ENCODE measurements around the gene NOC2L.
A peak's percentile ranks its signal among the peaks of the same experiment; 100 is the strongest.

NOC2L gene

DNA sequence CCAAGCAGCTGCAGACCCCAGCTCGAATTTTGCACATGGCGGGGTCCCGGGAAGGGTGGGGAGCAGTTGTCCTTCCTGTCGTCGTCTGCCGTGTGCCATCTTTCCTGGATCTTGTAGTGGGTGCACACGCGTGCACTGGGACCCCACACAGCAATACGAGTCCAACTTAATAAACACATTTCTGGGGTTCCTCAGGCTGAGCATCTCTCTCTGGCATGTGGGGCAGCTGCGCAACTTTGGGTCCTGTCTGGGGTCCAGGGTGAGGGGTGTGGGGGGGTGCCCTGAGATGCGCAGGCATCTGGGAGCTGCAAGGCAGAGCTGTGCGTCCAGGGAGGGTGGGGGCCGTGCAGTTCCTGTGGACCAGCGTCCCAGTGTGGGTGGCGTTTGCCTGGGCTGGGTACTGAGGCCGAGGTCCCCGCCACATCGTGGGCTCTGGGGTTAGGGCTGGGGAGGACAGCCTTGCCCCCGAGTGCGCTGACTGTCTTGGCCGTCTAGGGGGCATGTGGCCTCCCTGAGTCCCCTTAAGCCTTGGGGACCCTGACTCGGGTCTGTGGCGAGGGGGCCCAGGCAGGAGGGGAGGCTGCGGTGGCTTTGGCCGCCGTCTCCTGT lies 6.6 kb upstream of the NOC2L start:
- H3K4me3 ChIP-seq (ENCODE audit: low read length): no peak overlapping the region
- no peak for DNase-seq (ENCODE audit: low read depth, low spot score)

DNA sequence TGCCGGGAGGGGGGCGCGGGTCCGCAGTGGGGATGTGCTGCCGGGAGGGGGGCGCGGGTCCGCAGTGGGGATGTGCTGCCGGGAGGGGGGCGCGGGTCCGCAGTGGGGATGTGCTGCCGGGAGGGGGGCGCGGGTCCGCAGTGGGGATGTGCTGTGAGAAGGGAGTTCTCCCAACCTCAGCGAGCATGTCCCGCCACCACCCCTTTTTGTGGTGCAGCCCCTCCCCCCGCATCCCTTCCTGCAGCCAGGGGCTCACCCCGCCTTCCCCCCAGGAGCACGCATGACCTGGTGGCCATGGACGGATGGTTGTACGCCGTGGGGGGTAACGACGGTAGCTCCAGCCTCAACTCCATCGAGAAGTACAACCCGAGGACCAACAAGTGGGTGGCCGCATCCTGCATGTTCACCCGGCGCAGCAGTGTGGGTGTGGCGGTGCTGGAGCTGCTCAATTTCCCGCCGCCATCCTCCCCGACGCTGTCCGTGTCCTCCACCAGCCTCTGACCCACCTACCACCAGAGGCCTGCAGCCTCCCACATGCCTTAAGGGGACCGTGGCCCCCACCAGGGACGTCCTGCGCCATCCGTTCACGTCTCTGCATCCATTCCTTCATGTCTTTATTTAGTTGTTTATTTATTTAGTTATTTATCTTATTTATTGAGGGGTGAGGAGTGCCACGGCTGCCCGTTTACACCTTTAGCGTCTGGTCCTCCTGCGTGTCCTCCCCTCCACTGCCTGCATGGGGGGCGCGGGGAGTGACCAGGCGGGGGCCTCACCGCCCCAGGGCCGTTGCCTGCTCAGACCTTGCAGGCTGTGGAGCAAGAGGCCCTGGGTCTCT lies 5.9 kb upstream of the NOC2L start:
- no peak for DNase-seq (ENCODE audit: low read depth, low spot score)
- no peak overlapping the region for H3K4me3 ChIP-seq (ENCODE audit: low read length)

DNA sequence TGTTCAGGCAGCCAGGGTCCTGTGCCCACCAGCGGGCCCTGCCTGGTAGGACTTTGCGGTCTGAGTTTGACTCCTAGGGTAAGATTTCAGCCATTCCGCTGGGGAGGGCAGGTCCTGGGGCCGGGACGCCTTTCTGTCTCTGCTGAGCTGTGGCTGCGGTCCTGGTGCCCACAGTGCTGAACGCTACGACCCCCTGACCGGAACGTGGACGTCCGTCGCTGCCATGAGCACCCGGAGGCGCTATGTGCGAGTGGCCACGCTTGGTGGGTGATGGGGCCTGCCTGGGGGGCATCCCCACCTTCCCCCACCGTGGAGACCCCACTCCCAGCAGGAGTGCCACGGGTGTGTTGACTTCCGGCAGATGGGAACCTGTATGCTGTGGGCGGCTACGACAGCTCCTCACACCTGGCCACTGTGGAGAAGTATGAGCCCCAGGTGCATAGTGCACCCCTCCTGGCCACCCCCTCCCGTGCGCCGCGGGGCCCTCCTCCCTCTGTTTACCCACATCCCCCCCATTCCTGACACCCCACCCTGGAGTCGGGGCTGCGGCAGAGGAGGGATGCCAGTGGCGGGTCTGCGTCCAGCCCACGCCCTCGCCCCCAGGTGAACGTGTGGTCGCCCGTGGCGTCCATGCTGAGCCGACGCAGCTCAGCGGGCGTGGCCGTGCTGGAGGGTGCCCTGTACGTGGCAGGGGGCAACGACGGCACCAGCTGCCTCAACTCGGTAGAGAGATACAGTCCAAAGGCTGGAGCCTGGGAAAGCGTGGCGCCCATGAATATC lies 4.9 kb upstream of the NOC2L start:
- no peak overlapping the region for H3K4me3 ChIP-seq (ENCODE audit: low read length)
- no peak for DNase-seq (ENCODE audit: low read depth, low spot score)

DNA sequence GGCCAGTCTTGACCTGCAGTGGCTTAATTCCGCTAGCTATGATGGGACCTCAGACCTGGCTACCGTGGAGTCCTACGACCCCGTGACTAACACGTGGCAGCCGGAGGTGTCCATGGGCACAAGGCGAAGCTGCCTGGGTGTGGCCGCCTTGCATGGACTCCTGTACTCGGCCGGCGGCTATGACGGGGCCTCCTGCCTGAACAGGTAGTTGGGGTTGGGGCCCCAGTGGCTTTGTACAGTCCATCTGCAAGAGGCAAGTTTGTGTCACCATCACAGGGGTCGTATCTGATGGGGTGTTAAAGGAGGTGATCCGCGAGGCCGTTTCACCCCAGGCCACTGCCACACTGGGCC lies 4.2 kb upstream of the NOC2L start:
- DNase-seq (ENCODE audit: low read depth, low spot score): no peak
- H3K4me3 ChIP-seq (ENCODE audit: low read length): no peak overlapping the region

DNA sequence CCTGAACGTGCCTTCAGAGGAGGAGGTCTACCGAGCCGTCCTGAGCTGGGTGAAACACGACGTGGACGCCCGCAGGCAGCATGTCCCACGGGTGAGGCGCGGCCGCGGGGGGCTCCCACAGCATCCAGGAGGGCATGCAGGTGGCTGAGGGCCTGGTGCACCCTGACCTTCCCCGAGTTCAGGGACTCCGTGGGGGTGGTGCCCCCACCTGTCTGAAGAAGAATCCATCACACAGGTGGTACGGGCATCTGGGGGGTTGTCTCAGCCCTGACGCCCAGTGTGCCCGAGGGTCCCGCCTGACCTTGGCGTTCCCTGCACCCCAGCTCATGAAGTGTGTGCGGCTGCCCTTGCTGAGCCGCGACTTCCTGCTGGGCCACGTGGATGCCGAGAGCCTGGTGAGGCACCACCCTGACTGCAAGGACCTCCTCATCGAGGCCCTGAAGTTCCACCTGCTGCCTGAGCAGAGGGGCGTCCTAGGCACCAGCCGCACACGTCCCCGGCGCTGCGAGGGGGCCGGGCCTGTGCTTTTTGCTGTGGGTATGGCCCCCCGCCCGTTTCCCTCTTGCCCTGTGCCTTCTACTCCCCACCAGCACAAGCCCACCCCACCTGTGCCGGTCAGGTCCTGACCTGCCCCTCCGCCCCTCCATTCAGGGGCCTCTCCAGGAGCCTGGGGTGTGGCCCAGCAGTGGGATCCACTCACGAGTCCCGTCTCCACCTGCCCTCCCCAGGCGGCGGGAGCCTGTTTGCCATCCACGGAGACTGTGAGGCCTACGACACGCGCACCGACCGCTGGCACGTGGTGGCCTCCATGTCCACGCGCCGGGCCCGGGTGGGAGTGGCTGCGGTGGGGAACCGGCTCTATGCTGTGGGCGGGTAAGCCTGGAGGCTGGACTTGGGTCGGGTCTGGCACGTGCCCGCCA lies 3.6 kb upstream of the NOC2L start:
- no peak for DNase-seq (ENCODE audit: low read depth, low spot score)
- no peak overlapping the region for H3K4me3 ChIP-seq (ENCODE audit: low read length)

DNA sequence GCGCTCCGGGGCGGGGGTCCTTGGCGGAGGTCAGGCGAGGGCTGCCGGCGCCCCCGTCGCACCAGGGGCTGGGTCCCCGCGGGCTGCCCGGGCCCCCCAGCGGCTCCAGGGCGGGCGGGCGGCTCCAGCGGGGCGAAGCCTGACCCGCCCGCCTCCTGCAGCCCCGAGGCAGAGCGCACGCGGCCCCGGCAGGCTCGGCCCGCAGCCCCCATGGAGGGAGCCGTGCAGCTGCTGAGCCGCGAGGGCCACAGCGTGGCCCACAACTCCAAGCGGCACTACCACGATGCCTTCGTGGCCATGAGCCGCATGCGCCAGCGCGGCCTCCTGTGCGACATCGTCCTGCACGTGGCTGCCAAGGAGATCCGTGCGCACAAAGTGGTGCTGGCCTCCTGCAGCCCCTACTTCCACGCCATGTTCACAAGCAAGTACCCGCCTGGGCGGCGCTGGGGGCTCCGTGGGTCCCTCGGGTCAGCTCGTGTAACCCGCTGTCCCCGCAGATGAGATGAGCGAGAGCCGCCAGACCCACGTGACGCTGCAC lies 2.1 kb upstream of the NOC2L start:
- peak overlapping the region; percentile 58 for H3K4me3 ChIP-seq (ENCODE audit: low read length)
- DNase-seq (ENCODE audit: low read depth, low spot score): peak; percentile 9

DNA sequence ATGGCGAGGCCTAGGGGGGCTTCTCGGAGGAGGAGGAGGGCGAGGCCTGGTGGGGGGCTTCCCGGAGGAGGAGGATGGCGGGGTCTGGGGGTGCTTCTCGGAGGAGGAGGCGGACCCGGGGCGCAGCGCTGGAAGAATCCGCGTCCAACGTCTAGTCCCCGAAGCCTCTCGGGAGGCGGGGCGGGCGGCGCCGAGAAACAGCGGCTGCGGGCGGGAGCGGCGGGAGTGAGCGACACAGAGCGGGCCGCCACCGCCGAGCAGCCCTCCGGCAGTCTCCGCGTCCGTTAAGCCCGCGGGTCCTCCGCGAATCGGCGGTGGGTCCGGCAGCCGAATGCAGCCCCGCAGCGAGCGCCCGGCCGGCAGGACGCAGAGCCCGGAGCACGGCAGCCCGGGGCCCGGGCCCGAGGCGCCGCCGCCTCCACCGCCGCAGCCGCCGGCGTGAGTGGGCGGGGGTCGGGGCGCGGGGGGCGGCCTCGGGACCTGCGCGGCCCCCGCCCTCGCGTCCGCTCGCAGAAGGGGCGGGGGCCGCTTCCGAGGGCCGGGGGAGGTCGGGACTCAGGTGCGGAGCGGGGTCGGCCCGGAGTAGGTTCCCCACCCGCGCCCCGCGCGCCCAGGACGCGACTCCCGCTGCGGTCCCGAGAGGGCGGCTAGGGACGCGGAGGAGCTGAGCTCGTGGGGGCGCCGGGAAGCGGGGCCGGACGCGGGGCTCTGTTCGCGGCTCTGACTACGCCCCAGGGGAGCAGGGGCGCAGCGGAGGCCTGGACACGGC lies 1.5 kb upstream of the NOC2L start, which contains the start of gene KLHL17:
Gene KLHL17 (plus strand): TSS at position 222 of the 769 bp plus-strand sequence. CDS start 110 bp downstream, at position 332.
- DNase-seq (ENCODE audit: low read depth, low spot score): peak; percentile 44
- H3K4me3 ChIP-seq (ENCODE audit: low read length): peak within 1 kb of the TSS; percentile 58

DNA sequence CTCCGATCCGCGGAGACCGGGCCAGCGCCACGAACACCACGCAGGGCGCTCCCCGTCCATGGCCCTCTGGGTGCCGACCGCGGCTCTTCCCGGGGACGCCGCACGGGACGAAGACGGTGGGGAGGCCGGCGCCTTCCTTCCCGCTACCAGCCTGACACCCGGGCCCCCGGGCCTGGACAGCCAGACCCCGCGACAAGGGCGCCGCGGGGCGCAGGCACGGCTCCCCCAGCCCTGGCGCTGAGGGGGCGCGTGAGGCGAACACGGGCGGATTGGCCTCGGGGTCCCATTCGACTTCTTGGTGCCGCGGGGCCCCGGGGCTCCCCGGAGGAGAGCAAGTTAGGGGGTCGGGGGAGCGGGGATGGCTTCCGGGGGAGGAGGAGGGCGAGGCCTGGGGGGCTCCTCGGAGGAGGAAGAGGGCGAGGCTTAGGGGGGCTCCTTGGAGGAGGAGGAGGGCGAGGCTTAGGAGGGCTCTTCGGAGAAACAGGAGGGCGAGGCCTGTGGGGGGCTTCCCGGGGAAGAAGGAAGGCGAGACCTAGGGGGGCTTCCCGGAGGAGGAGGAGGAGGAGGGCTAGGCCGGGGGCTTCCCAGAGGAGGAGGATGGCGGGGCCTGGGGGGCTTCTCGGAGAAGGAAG lies 791 bp upstream of the NOC2L start:
- peak overlapping the region; percentile 58 for H3K4me3 ChIP-seq (ENCODE audit: low read length)

DNA sequence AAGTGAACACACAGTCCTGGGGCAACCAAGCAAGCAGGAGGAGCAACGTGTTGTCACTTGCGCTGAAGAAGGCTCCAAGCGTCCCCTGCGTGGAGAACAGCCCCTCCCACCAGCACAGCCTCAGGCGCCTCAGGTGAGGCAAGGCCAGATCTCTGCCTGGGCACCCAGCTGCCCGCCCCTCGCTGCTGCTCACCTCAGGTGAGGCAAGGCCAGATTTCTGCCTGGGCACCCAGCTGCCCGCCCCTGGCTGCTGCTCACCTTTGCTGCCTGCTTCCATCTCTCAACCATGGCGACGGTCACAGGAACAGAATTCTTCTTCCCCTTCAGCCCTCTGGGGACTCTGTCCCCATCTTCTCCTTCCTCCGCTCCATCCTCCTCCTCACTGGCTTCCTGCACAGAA lies 2.4 kb downstream of the NOC2L start:
- DNase-seq (ENCODE audit: low read depth, low spot score): no peak
- H3K4me3 ChIP-seq (ENCODE audit: low read length): no peak overlapping the region

More for the DNA sequence above, 791 bp upstream of the NOC2L start:
- DNase-seq (ENCODE audit: low read depth, low spot score): no peak

DNA sequence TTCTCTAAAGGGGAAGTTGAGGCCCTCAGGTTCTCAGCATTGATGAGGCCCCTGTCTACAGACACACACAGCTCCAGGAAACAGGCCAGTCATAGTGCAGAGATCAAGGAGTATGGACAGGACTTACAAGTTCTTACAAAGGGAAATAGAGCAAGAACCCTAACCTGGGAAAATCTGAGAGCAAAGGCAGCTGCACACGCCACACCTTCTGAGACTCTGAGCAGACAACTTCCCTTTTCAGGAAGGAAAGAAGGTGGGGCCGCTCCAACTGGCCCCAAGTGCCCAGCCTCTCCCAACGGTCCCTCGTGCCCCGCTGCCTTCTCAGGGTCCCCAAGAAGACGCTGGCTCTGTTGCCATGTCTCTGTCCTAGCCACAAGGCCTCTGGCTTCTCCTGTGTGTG lies 3.6 kb downstream of the NOC2L start:
- H3K4me3 ChIP-seq (ENCODE audit: low read length): no peak overlapping the region
- no peak for DNase-seq (ENCODE audit: low read depth, low spot score)

DNA sequence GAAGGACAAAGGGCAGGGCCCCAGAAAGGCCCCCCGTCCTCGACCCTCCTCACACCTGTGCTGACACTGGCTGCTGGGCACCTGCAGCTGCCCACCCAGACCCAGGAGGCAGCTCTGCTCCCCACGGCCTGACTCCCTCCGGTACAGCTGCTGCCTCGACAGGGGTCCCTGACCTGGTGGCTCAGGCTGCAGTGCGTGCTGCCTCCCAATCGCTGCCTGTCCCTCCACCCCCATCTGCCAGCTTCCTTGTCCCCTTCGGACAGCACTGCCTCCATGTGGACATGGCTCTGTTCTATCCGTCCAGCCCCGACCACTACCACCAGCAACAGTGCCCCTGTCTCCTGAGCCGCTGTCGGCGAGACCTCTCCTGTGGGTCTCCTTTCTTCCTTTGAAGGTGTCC lies 4.1 kb downstream of the NOC2L start:
- no peak overlapping the region for H3K4me3 ChIP-seq (ENCODE audit: low read length)
- DNase-seq (ENCODE audit: low read depth, low spot score): no peak

DNA sequence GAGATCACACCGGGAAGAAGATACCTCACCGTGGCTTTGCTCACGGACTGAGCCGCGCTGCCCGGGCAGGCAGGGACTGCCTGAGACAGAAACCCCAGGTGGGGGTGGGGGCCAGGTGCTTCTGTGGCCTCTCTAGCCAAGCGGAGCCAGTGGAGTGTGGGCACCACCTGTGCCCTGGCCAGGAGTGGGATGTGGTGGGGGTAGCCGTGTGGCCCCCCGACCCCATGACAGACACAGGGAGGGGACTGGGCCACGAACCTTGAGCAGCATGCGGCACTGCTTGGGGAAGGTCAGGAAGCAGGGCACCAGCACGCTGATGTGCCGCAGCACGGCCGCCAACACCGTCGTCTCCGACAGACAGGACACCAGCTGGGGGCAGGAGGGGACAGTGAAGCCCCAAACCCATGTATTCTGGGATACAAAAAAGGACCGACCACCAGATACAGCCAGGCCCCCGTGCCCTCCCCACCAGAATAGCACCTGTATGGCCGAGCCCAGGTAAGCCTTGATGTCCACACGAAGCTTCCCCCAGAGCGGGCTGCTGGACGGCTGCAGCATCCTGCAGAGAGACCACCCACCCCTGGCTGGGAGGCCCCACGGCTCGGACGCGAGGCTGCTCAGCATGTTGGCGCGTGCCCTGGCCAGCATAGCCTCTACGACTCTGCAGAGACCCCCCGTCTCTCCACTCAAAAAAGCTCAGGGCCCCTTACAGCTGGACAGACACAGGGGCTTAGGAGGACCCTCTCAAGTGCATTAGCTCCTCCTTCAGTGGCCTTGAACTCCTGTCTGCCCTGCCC lies 5.3 kb downstream of the NOC2L start:
- no peak for DNase-seq (ENCODE audit: low read depth, low spot score)
- H3K4me3 ChIP-seq (ENCODE audit: low read length): no peak overlapping the region

DNA sequence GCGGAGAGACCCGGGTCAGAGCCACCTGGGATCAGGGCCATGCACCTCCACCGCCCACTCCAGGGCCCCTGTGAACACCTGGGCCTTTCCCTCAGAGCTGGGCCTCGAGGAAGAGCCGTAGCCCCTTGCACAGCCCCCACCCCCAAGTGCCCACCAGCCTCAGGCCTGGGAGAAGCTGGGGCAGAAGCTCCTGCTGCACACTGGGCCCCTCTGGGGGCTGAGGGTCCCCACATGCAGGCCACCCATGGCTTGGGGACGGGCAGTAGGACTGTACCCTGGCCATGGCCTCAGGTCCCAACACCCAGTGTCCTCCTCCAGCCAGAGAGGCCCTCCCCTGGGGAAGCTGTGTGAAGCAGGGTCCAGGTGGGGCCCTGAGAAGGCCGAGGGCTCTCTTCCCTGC lies 6.5 kb downstream of the NOC2L start:
- H3K4me3 ChIP-seq (ENCODE audit: low read length): no peak overlapping the region
- DNase-seq (ENCODE audit: low read depth, low spot score): no peak

DNA sequence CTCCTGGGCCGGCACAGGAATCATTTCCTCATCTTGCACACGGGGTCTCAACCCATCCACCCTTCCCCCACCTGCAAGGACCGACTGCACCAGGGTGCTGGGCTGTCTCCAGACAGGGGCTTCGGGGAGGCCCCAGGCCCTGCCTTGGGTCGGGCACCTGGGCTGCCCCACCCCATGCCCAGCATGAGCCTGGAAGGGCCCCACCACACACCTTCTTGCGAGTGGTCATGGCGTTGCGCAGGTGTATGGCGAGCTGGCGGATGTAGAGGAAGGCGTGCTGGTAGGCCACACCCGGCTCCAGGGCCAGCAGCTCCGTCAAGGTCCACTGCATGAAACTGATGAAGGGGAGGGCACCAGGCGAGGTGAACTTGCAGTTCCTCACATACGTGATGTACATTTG lies 6.9 kb downstream of the NOC2L start:
- no peak overlapping the region for H3K4me3 ChIP-seq (ENCODE audit: low read length)
- DNase-seq (ENCODE audit: low read depth, low spot score): no peak

DNA sequence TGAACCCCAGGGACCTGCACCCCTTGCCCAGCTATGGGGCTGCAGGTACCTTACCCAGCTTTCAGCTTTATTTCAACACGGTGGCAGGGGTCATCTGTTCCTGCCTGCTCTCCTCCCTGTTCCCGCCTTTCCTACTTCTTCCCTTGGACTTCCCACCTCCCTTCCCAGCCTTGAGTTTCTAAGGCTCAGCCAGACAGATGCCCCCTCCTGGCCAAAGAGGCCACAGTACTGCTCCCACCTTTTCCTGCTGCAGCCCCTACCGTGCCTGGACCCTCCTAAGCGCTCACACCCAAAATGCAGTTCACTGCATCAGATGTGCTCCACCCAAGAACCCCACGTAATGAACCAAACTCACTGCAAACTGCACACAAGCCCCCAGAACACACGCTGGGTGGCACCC lies 7.7 kb downstream of the NOC2L start:
- no peak for DNase-seq (ENCODE audit: low read depth, low spot score)
- H3K4me3 ChIP-seq (ENCODE audit: low read length): no peak overlapping the region

DNA sequence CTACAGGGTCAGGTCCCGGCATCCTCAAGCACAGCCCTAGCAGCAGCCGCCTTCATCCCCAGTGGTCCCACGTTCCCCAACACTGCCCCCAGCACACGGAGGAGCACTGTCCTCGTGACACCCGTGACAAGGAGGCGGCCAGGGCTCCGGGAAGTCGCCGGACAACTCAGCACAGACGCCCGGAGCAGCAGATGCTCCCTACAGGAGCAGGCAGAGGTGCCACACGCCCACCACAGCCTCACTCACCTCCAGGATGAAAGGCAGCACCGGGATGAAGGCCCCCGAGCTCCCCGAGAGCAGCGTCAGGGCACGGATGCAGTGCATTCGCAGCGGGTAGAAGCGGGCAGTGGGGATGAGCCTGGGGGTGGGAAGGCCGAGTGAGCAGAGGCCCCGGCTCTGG lies 8.2 kb downstream of the NOC2L start:
- no peak overlapping the region for H3K4me3 ChIP-seq (ENCODE audit: low read length)
- DNase-seq (ENCODE audit: low read depth, low spot score): no peak

DNA sequence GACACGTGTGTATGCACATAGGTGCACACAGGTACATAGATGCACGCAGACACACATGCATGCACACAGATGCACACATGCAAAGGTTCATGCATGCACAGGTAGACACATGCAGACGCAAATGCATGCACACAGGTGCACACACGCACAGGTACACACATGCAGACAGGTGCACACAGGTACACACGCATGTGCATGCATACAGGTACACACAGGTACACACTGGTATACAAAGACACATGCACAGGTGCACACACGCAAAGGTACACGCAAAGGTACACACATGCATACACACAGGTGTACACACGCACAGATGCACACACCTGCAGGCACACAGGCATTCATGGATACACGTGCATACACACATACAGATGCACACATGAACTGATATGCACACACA lies 8.8 kb downstream of the NOC2L start:
- DNase-seq (ENCODE audit: low read depth, low spot score): no peak
- no peak overlapping the region for H3K4me3 ChIP-seq (ENCODE audit: low read length)
